ENCODE measurements around the gene KRTAP10-1.

DNA sequence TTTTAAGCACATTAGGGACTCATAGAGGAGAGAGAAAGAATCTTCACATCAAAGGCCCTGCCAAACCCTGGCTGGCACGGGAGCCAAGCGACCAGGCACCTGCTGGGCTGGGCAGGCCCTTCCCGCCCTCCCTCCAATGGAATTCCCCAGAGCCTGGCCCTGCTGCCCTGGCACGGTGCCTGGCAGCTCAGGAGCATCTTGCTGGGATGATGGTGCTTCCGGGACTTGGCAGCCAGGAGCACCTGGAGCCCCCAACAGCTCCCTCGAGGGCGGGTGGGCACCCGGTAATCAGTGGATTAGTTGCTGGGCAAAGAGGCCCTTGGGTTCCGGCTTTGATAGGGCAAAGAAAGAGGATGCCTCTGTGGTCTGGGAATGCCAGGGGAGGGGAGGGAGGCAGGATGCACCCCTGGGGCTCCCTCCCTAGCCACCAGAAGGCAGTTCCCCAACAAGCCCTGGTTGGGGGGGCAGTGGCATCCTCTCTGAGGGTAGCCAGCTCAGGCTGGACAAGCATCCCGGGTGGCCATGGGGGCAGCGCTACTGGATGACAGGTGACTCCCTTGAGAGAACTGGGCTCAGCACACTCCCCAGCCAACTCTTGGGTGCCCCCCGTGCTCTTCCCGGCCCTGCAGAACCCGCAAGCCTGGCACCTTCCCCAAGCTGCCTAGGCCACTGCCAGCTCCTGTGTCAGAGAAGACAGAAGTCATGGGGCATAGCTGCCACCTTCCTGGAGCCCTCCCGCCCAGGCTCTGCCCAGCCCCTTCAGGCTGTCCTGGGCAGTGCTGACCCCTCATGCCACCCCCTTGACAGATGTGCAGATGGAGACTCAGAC is 26.4 kb downstream of the KRTAP10-1 start:
- TF ChIP-seq, protein P1, sequence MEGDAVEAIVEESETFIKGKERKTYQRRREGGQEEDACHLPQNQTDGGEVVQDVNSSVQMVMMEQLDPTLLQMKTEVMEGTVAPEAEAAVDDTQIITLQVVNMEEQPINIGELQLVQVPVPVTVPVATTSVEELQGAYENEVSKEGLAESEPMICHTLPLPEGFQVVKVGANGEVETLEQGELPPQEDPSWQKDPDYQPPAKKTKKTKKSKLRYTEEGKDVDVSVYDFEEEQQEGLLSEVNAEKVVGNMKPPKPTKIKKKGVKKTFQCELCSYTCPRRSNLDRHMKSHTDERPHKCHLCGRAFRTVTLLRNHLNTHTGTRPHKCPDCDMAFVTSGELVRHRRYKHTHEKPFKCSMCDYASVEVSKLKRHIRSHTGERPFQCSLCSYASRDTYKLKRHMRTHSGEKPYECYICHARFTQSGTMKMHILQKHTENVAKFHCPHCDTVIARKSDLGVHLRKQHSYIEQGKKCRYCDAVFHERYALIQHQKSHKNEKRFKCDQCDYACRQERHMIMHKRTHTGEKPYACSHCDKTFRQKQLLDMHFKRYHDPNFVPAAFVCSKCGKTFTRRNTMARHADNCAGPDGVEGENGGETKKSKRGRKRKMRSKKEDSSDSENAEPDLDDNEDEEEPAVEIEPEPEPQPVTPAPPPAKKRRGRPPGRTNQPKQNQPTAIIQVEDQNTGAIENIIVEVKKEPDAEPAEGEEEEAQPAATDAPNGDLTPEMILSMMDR (IDR thresholded peaks at IDR 0.05) = no peak
- TF ChIP-seq TP53 (CRISPR knock-in tag; IDR thresholded peaks at IDR 0.05) = no peak
- TF ChIP-seq NR3C1 (IDR thresholded peaks at IDR 0.05) = no peak
- TF ChIP-seq TFCP2L1 (CRISPR knock-in tag; IDR thresholded peaks at IDR 0.05) = no peak
- TF ChIP-seq HDAC2 (IDR thresholded peaks at IDR 0.05) = no peak
- no peak for TF ChIP-seq MYC (IDR thresholded peaks at IDR 0.05; ENCODE audit: borderline replicate concordance, low read length)
- no peak for TF ChIP-seq RAD21 (conservative IDR thresholded peaks at IDR 0.05 in 1 of 2, IDR thresholded peaks at IDR 0.05 in 1 of 2)
- no peak for TF ChIP-seq ESRRA (IDR thresholded peaks at IDR 0.05; ENCODE audit: borderline replicate concordance, low read length)
- no peak for TF ChIP-seq EP300 (IDR thresholded peaks at IDR 0.05)
- TF ChIP-seq BHLHE40 (IDR thresholded peaks at IDR 0.05; ENCODE audit: low read depth, low read length) = no peak
- no peak for TF ChIP-seq CEBPB (IDR thresholded peaks at IDR 0.05)
- no peak for TF ChIP-seq CHD2 (IDR thresholded peaks at IDR 0.05; ENCODE audit: low read length, partially characterized antibody)
- TF ChIP-seq RFX5 (IDR thresholded peaks at IDR 0.05) = no peak
- no peak for TF ChIP-seq MAFK (IDR thresholded peaks at IDR 0.05; ENCODE audit: partially characterized antibody)

All from A549 (cell line).